WTC11 (cell line): ENCODE results near the gene DDOST.

Experiments
- AFF4 ChIP-seq: sonication (generic); formaldehyde crosslinking; IDR thresholded peaks from 2 replicates; pipeline ENCODE4 v1.8.1; 2023; ENCODE audit warnings: mild to moderate bottlenecking, missing genetic modification reagents, borderline replicate concordance
- ESRRA ChIP-seq: sonication (generic); formaldehyde crosslinking; IDR thresholded peaks from 2 replicates; pipeline ENCODE4 v1.8.1; 2022; ENCODE audit warnings: mild to moderate bottlenecking, missing genetic modification reagents, borderline replicate concordance
- ETV6 ChIP-seq: sonication (generic); formaldehyde crosslinking; IDR thresholded peaks from 2 replicates; pipeline ENCODE4 v1.8.1; 2022; ENCODE audit warnings: mild to moderate bottlenecking, missing genetic modification reagents
- MLX ChIP-seq: sonication (generic); formaldehyde crosslinking; IDR thresholded peaks from 2 replicates; pipeline ENCODE4 v1.8.1; 2023; ENCODE audit warnings: mild to moderate bottlenecking, missing genetic modification reagents, moderate library complexity
- MYBL2 ChIP-seq: sonication (generic); formaldehyde crosslinking; IDR thresholded peaks from 2 replicates; pipeline ENCODE4 v1.8.1; 2023; ENCODE audit warnings: mild to moderate bottlenecking, moderate library complexity, missing genetic modification reagents
- PRDM15 ChIP-seq: sonication (generic); formaldehyde crosslinking; IDR thresholded peaks from 2 replicates; pipeline ENCODE4 v1.8.0; 2022; ENCODE audit warnings: missing genetic modification reagents
- USF1 ChIP-seq: sonication (generic); formaldehyde crosslinking; IDR thresholded peaks from 2 replicates; pipeline ENCODE4 v1.8.0; 2022; ENCODE audit warnings: mild to moderate bottlenecking, missing genetic modification reagents
- ZBTB21 ChIP-seq: sonication (generic); formaldehyde crosslinking; IDR thresholded peaks from 2 replicates; pipeline ENCODE4 v1.8.1; 2023; ENCODE audit warnings: mild to moderate bottlenecking, missing genetic modification reagents, borderline replicate concordance
- ZNF121 ChIP-seq: sonication (generic); formaldehyde crosslinking; IDR thresholded peaks from 2 replicates; pipeline ENCODE4 v1.8.0; 2023; ENCODE audit warnings: missing genetic modification reagents
- ZNF423 ChIP-seq: fragments of 250-450 bp; sonication (Bioruptor Pico); IDR thresholded peaks from 2 replicates; pipeline ENCODE4 v2.1.2; 2022; ENCODE audit warnings: mild to moderate bottlenecking, moderate library complexity
- TF ChIP-seq, protein P1 (sequence below): fragments of 200-600 bp; IDR thresholded peaks from 2 replicates; pipeline ENCODE4 v1.8.0; 2022; ENCODE audit warnings: antibody characterized with exemption
- TF ChIP-seq, protein P2 (sequence below): sonication (generic); formaldehyde crosslinking; conservative IDR thresholded peaks from 2 replicates; pipeline ENCODE4 v1.8.1; 2023; ENCODE audit warnings: mild to moderate bottlenecking, low read depth, missing genetic modification reagents, moderate library complexity
- TF ChIP-seq, protein P3 (sequence below): sonication (generic); formaldehyde crosslinking; IDR thresholded peaks from 2 replicates; pipeline ENCODE4 v1.8.1; 2023; ENCODE audit warnings: mild to moderate bottlenecking, missing genetic modification reagents
- TF ChIP-seq, protein P4 (sequence below): sonication (generic); formaldehyde crosslinking; IDR thresholded peaks from 2 replicates; pipeline ENCODE4 v1.8.0; 2022; ENCODE audit warnings: mild to moderate bottlenecking, missing genetic modification reagents

DNA sequence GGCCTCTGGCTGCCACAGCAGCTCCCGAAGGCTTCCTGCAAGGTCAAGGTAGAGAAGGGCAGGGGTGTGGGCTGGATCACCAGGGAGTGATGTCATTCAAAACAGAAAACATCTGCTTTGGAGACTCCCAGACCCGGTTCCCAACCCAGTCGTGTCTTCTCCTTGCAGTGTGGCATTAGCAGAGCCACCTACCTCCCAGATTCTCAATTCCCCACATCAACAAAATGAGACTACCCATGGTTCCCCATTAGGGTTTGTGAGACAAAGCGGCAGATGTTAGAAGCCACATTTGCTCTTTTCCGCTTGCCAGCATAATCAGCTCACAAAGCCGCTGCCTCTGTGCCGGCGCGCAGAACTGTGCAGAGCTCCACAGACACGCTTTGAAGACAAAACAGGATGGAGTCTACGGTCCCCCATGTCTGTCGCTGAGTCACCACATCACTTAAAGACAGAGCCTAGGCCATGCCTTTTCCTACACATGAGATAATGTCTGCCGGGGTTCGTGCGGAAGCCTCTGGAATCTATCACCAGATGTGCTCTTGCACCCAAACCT lies 44.1 kb upstream of the DDOST start:
- TF ChIP-seq USF1 (CRISPR knock-in tag) = no peak
- no peak for TF ChIP-seq ETV6
- TF ChIP-seq, protein P1, sequence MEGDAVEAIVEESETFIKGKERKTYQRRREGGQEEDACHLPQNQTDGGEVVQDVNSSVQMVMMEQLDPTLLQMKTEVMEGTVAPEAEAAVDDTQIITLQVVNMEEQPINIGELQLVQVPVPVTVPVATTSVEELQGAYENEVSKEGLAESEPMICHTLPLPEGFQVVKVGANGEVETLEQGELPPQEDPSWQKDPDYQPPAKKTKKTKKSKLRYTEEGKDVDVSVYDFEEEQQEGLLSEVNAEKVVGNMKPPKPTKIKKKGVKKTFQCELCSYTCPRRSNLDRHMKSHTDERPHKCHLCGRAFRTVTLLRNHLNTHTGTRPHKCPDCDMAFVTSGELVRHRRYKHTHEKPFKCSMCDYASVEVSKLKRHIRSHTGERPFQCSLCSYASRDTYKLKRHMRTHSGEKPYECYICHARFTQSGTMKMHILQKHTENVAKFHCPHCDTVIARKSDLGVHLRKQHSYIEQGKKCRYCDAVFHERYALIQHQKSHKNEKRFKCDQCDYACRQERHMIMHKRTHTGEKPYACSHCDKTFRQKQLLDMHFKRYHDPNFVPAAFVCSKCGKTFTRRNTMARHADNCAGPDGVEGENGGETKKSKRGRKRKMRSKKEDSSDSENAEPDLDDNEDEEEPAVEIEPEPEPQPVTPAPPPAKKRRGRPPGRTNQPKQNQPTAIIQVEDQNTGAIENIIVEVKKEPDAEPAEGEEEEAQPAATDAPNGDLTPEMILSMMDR = no peak
- no peak for TF ChIP-seq ZBTB21 (CRISPR knock-in tag)
- no peak for TF ChIP-seq ZNF423 (CRISPR knock-in tag)
- TF ChIP-seq, protein P2, sequence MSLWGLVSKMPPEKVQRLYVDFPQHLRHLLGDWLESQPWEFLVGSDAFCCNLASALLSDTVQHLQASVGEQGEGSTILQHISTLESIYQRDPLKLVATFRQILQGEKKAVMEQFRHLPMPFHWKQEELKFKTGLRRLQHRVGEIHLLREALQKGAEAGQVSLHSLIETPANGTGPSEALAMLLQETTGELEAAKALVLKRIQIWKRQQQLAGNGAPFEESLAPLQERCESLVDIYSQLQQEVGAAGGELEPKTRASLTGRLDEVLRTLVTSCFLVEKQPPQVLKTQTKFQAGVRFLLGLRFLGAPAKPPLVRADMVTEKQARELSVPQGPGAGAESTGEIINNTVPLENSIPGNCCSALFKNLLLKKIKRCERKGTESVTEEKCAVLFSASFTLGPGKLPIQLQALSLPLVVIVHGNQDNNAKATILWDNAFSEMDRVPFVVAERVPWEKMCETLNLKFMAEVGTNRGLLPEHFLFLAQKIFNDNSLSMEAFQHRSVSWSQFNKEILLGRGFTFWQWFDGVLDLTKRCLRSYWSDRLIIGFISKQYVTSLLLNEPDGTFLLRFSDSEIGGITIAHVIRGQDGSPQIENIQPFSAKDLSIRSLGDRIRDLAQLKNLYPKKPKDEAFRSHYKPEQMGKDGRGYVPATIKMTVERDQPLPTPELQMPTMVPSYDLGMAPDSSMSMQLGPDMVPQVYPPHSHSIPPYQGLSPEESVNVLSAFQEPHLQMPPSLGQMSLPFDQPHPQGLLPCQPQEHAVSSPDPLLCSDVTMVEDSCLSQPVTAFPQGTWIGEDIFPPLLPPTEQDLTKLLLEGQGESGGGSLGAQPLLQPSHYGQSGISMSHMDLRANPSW (CRISPR knock-in tag) = no peak
- TF ChIP-seq, protein P3, sequence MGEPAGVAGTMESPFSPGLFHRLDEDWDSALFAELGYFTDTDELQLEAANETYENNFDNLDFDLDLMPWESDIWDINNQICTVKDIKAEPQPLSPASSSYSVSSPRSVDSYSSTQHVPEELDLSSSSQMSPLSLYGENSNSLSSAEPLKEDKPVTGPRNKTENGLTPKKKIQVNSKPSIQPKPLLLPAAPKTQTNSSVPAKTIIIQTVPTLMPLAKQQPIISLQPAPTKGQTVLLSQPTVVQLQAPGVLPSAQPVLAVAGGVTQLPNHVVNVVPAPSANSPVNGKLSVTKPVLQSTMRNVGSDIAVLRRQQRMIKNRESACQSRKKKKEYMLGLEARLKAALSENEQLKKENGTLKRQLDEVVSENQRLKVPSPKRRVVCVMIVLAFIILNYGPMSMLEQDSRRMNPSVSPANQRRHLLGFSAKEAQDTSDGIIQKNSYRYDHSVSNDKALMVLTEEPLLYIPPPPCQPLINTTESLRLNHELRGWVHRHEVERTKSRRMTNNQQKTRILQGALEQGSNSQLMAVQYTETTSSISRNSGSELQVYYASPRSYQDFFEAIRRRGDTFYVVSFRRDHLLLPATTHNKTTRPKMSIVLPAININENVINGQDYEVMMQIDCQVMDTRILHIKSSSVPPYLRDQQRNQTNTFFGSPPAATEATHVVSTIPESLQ = no peak
- TF ChIP-seq MYBL2 = no peak
- TF ChIP-seq ESRRA = no peak
- TF ChIP-seq PRDM15 = no peak
- TF ChIP-seq ZNF121 (CRISPR knock-in tag) = no peak
- TF ChIP-seq, protein P4, sequence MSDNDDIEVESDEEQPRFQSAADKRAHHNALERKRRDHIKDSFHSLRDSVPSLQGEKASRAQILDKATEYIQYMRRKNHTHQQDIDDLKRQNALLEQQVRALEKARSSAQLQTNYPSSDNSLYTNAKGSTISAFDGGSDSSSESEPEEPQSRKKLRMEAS (CRISPR knock-in tag) = no peak
- no peak for TF ChIP-seq AFF4
- TF ChIP-seq MLX = no peak
